PC-3 (cell line): ENCODE data around the gene TBC1D13. TPM values are rescaled to one million over a fixed set of nuclear protein-coding genes. Genes with fewer than 3 reads are reported as not detected.

Source experiments
- ATAC-seq: fragments of 200-7000 bp; cut with Tn5 transposase; 2 replicates; pipeline ENCODE4 v1.9.1; 2020; ENCODE audit warnings: mild to moderate bottlenecking, moderate library complexity
- BruUV-seq: library from RNA; stranded (reverse); fragments of 400-500 nt; replicated peaks from 2 replicates; lab custom pipeline; 2021; lab: Mats Ljungman, UMichigan
- CTCF ChIA-PET: fragments of 300-600 bp; sonication (Branson Sonifier 250); formaldehyde crosslinking; loops from one replicate; lab custom pipeline; 2022; ENCODE audit warnings: antibody characterized with exemption; lab: Charles Lee
- POLR2A ChIA-PET: fragments of 300-600 bp; sonication (Branson Sonifier 250); formaldehyde crosslinking; loops from one replicate; lab custom pipeline; 2022; ENCODE audit warnings: antibody characterized with exemption; ENCODE audit not compliant: unreplicated experiment; lab: Charles Lee
- DNase-seq: peaks from one replicate; pipeline ENCODE4 v3.0.0-alpha.2; 2015
- H2AFZ ChIP-seq: fragments of 300-600 bp; sonication (generic); 2 replicates; pipeline ENCODE4 v1.6.0; 2016; ENCODE audit warnings: antibody characterized with exemption, low read length
- H3F3A ChIP-seq: fragments of 300-600 bp; sonication (generic); one replicate; pipeline ENCODE4 v1.6.0; 2017; ENCODE audit warnings: antibody characterized with exemption, low read length, control low read depth, mild to moderate bottlenecking; ENCODE audit not compliant: unreplicated experiment
- H3K27ac ChIP-seq: fragments of 300-600 bp; sonication (generic); 2 replicates; pipeline ENCODE4 v1.5.1; 2016; ENCODE audit warnings: mild to moderate bottlenecking, low read length
- H3K27me3 ChIP-seq: fragments of 300-600 bp; sonication (generic); 2 replicates; pipeline ENCODE4 v1.6.1; 2016; ENCODE audit warnings: low read length, mixed read lengths
- H3K36me3 ChIP-seq: fragments of 300-600 bp; sonication (generic); 2 replicates; pipeline ENCODE4 v1.6.1; 2016; ENCODE audit warnings: low read depth, mixed run types, low read length, mixed read lengths
- H3K4me1 ChIP-seq: fragments of 300-600 bp; sonication (generic); 2 replicates; pipeline ENCODE4 v1.5.1; 2016; ENCODE audit warnings: low read length; ENCODE audit not compliant: insufficient read depth
- H3K4me2 ChIP-seq: fragments of 300-600 bp; sonication (generic); 2 replicates; pipeline ENCODE4 v1.6.0; 2016; ENCODE audit warnings: low read length
- H3K4me3 ChIP-seq: fragments of 300-600 bp; sonication (generic); 2 replicates; pipeline ENCODE4 v1.5.1; 2016; ENCODE audit warnings: mild to moderate bottlenecking, low read length, mixed read lengths
- H3K79me2 ChIP-seq: fragments of 300-600 bp; sonication (generic); 2 replicates; pipeline ENCODE4 v1.6.1; 2017; ENCODE audit warnings: low read length, mixed read lengths
- H3K9ac ChIP-seq: fragments of 300-600 bp; sonication (generic); 2 replicates; pipeline ENCODE4 v1.6.0; 2016; ENCODE audit warnings: mild to moderate bottlenecking, low read length
- H3K9me2 ChIP-seq: fragments of 300-600 bp; sonication (generic); replicated peaks from 2 replicates; pipeline ENCODE4 v1.6.1; 2016; ENCODE audit warnings: mixed run types, low read length, mixed read lengths
- H3K9me3 ChIP-seq: fragments of 300-600 bp; sonication (generic); 2 replicates; pipeline ENCODE4 v1.6.1; 2016; ENCODE audit warnings: low read length, mixed read lengths
- H4K20me1 ChIP-seq: fragments of 300-600 bp; sonication (generic); 2 replicates; pipeline ENCODE4 v1.6.1; 2016; ENCODE audit warnings: low read length, mixed read lengths
- CTCF ChIP-seq: fragments of 300-600 bp; sonication (generic); conservative IDR thresholded peaks from 2 replicates; pipeline ENCODE4 v1.5.1; 2017; ENCODE audit warnings: antibody characterized with exemption, low read depth, mild to moderate bottlenecking, low read length
- EZH2 ChIP-seq: fragments of 300-600 bp; sonication (generic); IDR thresholded peaks from one replicate; pipeline ENCODE4 v1.6.1; 2017; ENCODE audit warnings: antibody characterized with exemption, mild to moderate bottlenecking, low read length; ENCODE audit not compliant: unreplicated experiment
- EZH2phosphoT487 ChIP-seq: fragments of 300-600 bp; sonication (generic); IDR thresholded peaks from 2 replicates; pipeline ENCODE4 v1.6.1; 2018; ENCODE audit warnings: mild to moderate bottlenecking, antibody characterized with exemption, low read length, borderline replicate concordance
- intact Hi-C: fragments of 100-400 bp; cut with micrococcal nuclease; formaldehyde crosslinking; loops from 2 replicates; pipeline ENCODE4 v1.9.0; 2023
- total RNA-seq: library from RNA; depleted of rRNA; stranded (reverse); fragments of >200 nt; gene quantifications from 2 replicates; pipeline ENCODE4 v1.2.3, GENCODE V29; 2014

The TBC1D13 gene
- total RNA-seq, 1 experiment from 2014 or later = 15.0 TPM

- POLR2A ChIA-PET = no interaction called here
Measured at GRCh38 chr9:128798896-128799295, 11.8 kb downstream of the TBC1D13 start.

GRCh38 chr9:128800061-128800460 is 13.0 kb downstream of the TBC1D13 start:
- H3K27ac ChIP-seq = no peak overlapping the region
- DNase-seq = no peak
- H3K79me2 ChIP-seq = no peaks in the 10 kb centered on the region
- TF ChIP-seq EZH2 (no peak), CTCF (no peak), EZH2phosphoT487 (no peak)
- no peak overlapping the region for H3K4me3 ChIP-seq
- H3K9me3 ChIP-seq = no peaks in the 10 kb centered on the region
- no peaks in the 10 kb centered on the region for H4K20me1 ChIP-seq
- POLR2A ChIA-PET = interaction anchor here (0.7 kb wide), 1 partner anchor 331 kb away, joined by 3 read pairs; no protein-coding TSS in a partner anchor
- no peaks in the 10 kb centered on the region; the same call in 1 of the 2 replicates for H3K36me3 ChIP-seq
- no peaks in the 10 kb centered on the region for H3F3A ChIP-seq
- no peaks in the 10 kb centered on the region for H3K4me1 ChIP-seq
- no peak overlapping the region for H2AFZ ChIP-seq
- H3K4me2 ChIP-seq = no peak overlapping the region
- no peaks in the 10 kb centered on the region for H3K9me2 ChIP-seq
- CTCF ChIA-PET = no interaction called here
- intact Hi-C loops = no loop called here
- ATAC-seq = no peak
- BruUV-seq = no TSS peak
- H3K27me3 ChIP-seq = no peaks in the 10 kb centered on the region
- H3K9ac ChIP-seq = no peak overlapping the region

More at GRCh38 chr9:128798896-128799295, 11.8 kb downstream of the TBC1D13 start:
- H3K27me3 ChIP-seq = no peaks in the 10 kb centered on the region
- H3K9me3 ChIP-seq = no peaks in the 10 kb centered on the region
- H3K4me2 ChIP-seq = no peak overlapping the region
- no peaks in the 10 kb centered on the region for H3F3A ChIP-seq
- intact Hi-C loops = no loop called here
- H3K27ac ChIP-seq = no peak overlapping the region
- no peak overlapping the region for H2AFZ ChIP-seq
- no peaks in the 10 kb centered on the region for H4K20me1 ChIP-seq
- DNase-seq (no peak), ATAC-seq (no peak)
- CTCF ChIA-PET = no interaction called here
- no peaks in the 10 kb centered on the region for H3K9me2 ChIP-seq
- TF ChIP-seq CTCF (no peak), EZH2 (no peak), EZH2phosphoT487 (no peak)
- no peak overlapping the region for H3K9ac ChIP-seq
- H3K4me3 ChIP-seq = no peak overlapping the region
- H3K79me2 ChIP-seq = no peaks in the 10 kb centered on the region
- H3K4me1 ChIP-seq = no peaks in the 10 kb centered on the region
- BruUV-seq = no TSS peak
- H3K36me3 ChIP-seq = no peaks in the 10 kb centered on the region; the same call in 1 of the 2 replicates

GRCh38 chr9:128802482-128802881 is 15.4 kb downstream of the TBC1D13 start:
- H3K27me3 ChIP-seq = no peaks in the 10 kb centered on the region
- H2AFZ ChIP-seq = no peak overlapping the region
- no peak overlapping the region for H3K4me2 ChIP-seq
- H3K36me3 ChIP-seq = no peaks in the 10 kb centered on the region; the same call in 1 of the 2 replicates
- DNase-seq = no peak
- no TSS peak for BruUV-seq
- H3K4me1 ChIP-seq = no peaks in the 10 kb centered on the region
- no peak for TF ChIP-seq EZH2
- TF ChIP-seq EZH2phosphoT487 = no peak
- TF ChIP-seq CTCF = no peak
- ATAC-seq = no peak
- no peaks in the 10 kb centered on the region for H3K79me2 ChIP-seq
- no peaks in the 10 kb centered on the region for H4K20me1 ChIP-seq
- no peaks in the 10 kb centered on the region for H3K9me2 ChIP-seq
- ChIA-PET CTCF (no interaction called here), POLR2A (no interaction called here)
- no peak overlapping the region for H3K27ac ChIP-seq
- no peaks in the 10 kb centered on the region for H3F3A ChIP-seq
- H3K9me3 ChIP-seq = no peaks in the 10 kb centered on the region
- no peak overlapping the region for H3K9ac ChIP-seq
- H3K4me3 ChIP-seq = no peak overlapping the region
- intact Hi-C loops = no loop called here
